Frontal cortex (tissue), 4 donors: ENCODE measurements around the gene MORC4. TPM values are rescaled to one million over a fixed set of nuclear protein-coding genes. Genes with fewer than 3 reads are reported as not detected.

Experiments
- DNase-seq, 2 donors: peaks; one replicate each; pipeline ENCODE4 v3.0.0; 2012; ENCODE audit warnings: low spot score in 2 of 2
- FAIRE-seq: peaks from 2 replicates; lab custom pipeline; 2012; peaks lifted over from hg19 to GRCh38; lab: Jason Lieb, UNC
- total RNA-seq: library from RNA; depleted of rRNA; stranded (reverse); fragments of >200 nt; gene quantifications from one replicate; pipeline ENCODE4 v1.2.3, GENCODE V29; 2014
- donor health status: control.
- donor health status: control.
- donor health status: control.

The MORC4 gene
- total RNA-seq, 1 donor from 2014 or later: 4.1 TPM

- FAIRE-seq (no peak), DNase-seq (no peak)
Observed at GRCh38 chrX:106921637-106922036, 78.4 kb downstream of the MORC4 start.

GRCh38 chrX:106919932-106920452 is 80.0 kb downstream of the MORC4 start, which contains the start of gene CLDN2:
Gene CLDN2 (plus strand): TSS chrX:106920402. CDS start chrX:106928229, 7,827 bp downstream.
- DNase-seq: no peak
- FAIRE-seq: no peak

- DNase-seq: no peak
- FAIRE-seq: no peak
Observed at GRCh38 chrX:106917830-106918500, 82.0 kb downstream of the MORC4 start.

GRCh38 chrX:106912864-106913263 is 87.1 kb downstream of the MORC4 start:
- no peak for DNase-seq
- no peak for FAIRE-seq

GRCh38 chrX:106906361-106906760 is 93.7 kb downstream of the MORC4 start:
- no peak for FAIRE-seq
- no peak for DNase-seq

GRCh38 chrX:106905064-106905708 is 94.8 kb downstream of the MORC4 start:
- FAIRE-seq (no peak), DNase-seq (no peak)

GRCh38 chrX:106903856-106904528 is 96.0 kb downstream of the MORC4 start:
- DNase-seq: no peak
- FAIRE-seq: no peak

GRCh38 chrX:106903291-106903824 is 96.7 kb downstream of the MORC4 start, which contains the start of gene RIPPLY1:
Gene RIPPLY1 (minus strand): TSS chrX:106903341. CDS start chrX:106903287, 54 bp downstream.
- FAIRE-seq (no peak), DNase-seq (no peak)

- no peak for DNase-seq
- FAIRE-seq: no peak
Observed at GRCh38 chrX:106902684-106903083, 97.3 kb downstream of the MORC4 start.

- DNase-seq (no peak), FAIRE-seq (no peak)
Observed at GRCh38 chrX:106901781-106902219, 98.2 kb downstream of the MORC4 start.

GRCh38 chrX:106901341-106901740 is 98.7 kb downstream of the MORC4 start:
- FAIRE-seq: no peak
- no peak for DNase-seq

- FAIRE-seq (no peak), DNase-seq (no peak)
Observed at GRCh38 chrX:106899841-106900240, 100.2 kb downstream of the MORC4 start.

GRCh38 chrX:106899276-106899675 is 100.7 kb downstream of the MORC4 start:
- FAIRE-seq (no peak), DNase-seq (no peak)

GRCh38 chrX:106898462-106898861 is 101.5 kb downstream of the MORC4 start:
- DNase-seq: peak in 1 of 2 donors; percentile 4
- no peak for FAIRE-seq

- no peak for DNase-seq
- no peak for FAIRE-seq
Observed at GRCh38 chrX:106897259-106897658, 102.8 kb downstream of the MORC4 start.

- FAIRE-seq (no peak), DNase-seq (no peak)
Observed at GRCh38 chrX:106894978-106895452, 105.0 kb downstream of the MORC4 start.

- peak in 1 of 2 donors; percentile 17 for DNase-seq
- no peak for FAIRE-seq
Observed at GRCh38 chrX:106894392-106894909, 105.6 kb downstream of the MORC4 start.

- DNase-seq (no peak), FAIRE-seq (no peak)
Observed at GRCh38 chrX:106891762-106892460, 108.1 kb downstream of the MORC4 start.
